Measurements from ENCODE around the gene ASB15. TPM values are rescaled to one million over a fixed set of nuclear protein-coding genes. Genes with fewer than 3 reads are reported as not detected.

ASB15 gene
- total RNA-seq, 4 donors from 2014 or later: not detected

GRCh38 chr7:123657304-123657685, 55.7 kb downstream of the ASB15 start:
- TF ChIP-seq CTCF (IDR thresholded peaks at IDR 0.05): no peak
- TF ChIP-seq POLR2A (IDR thresholded peaks at IDR 0.05): no peak
- no peak for DNase-seq
- H3K4me1 ChIP-seq: no peaks in the 10 kb centered on the region
- H3K4me3 ChIP-seq: no peak overlapping the region
- H3K9me3 ChIP-seq: no peaks in the 10 kb centered on the region
- WGBS, 2 donors: 60 to 64% methylated on average over 1 of the region's 1 CpG
- no peak overlapping the region for H3K27ac ChIP-seq
- peaks cover 0 to 39% (median 0%) of the 10 kb centered on the region in 4 donors for H3K27me3 ChIP-seq
- intact Hi-C loops (cut with DNase I): no loop called here
- H3K36me3 ChIP-seq: no peaks in the 10 kb centered on the region

- Histone ChIP-seq H3K9me3 (no peaks in the 10 kb centered on the region), H3K4me3 (no peak overlapping the region), H3K4me1 (no peaks in the 10 kb centered on the region), H3K36me3 (no peaks in the 10 kb centered on the region), H3K27ac (no peak overlapping the region), H3K27me3 (peaks cover 0 to 46% (median 0%) of the 10 kb centered on the region in 4 donors)
- whole genome bisulfite sequencing, 2 donors: 84 to 93% methylated on average over 6 of the region's 6 CpGs
- intact Hi-C loops (cut with DNase I): no loop called here
- DNase-seq: no peak
- TF ChIP-seq POLR2A (IDR thresholded peaks at IDR 0.05) (no peak), CTCF (IDR thresholded peaks at IDR 0.05) (no peak)
Observed at GRCh38 chr7:123658023-123658422, 56.4 kb downstream of the ASB15 start.

GRCh38 chr7:123660514-123661354, 59.1 kb downstream of the ASB15 start:
- intact Hi-C loops (cut with DNase I): no loop called here
- Histone ChIP-seq H3K27me3 (peaks cover 0 to 65% (median 0%) of the 10 kb centered on the region in 4 donors), H3K9me3 (no peaks in the 10 kb centered on the region), H3K36me3 (no peaks in the 10 kb centered on the region), H3K4me3 (no peak overlapping the region), H3K4me1 (peaks cover 0 to 3% (median 0%) of the 10 kb centered on the region in 3 donors), H3K27ac (no peak overlapping the region)
- TF ChIP-seq POLR2A (IDR thresholded peaks at IDR 0.05) (no peak), CTCF (IDR thresholded peaks at IDR 0.05) (no peak)
- WGBS, 2 donors: 62 to 80% methylated on average over 6 of the region's 8 CpGs
- DNase-seq: no peak

GRCh38 chr7:123661765-123662164, 60.1 kb downstream of the ASB15 start:
- Histone ChIP-seq H3K27me3 (peaks cover 0 to 68% (median 0%) of the 10 kb centered on the region in 4 donors), H3K9me3 (no peaks in the 10 kb centered on the region), H3K4me1 (peaks cover 0 to 3% (median 0%) of the 10 kb centered on the region in 3 donors), H3K4me3 (no peak overlapping the region), H3K36me3 (no peaks in the 10 kb centered on the region), H3K27ac (no peak overlapping the region)
- 69 to 70% methylated on average over 1 of the region's 1 CpG for WGBS, 2 donors
- DNase-seq: no peak
- intact Hi-C loops (cut with DNase I): no loop called here
- TF ChIP-seq CTCF (IDR thresholded peaks at IDR 0.05): no peak
- no peak for TF ChIP-seq POLR2A (IDR thresholded peaks at IDR 0.05)

- DNase-seq: no peak
- Histone ChIP-seq H3K9me3 (no peaks in the 10 kb centered on the region), H3K27me3 (peaks cover 0 to 72% (median 0%) of the 10 kb centered on the region in 4 donors), H3K27ac (no peak overlapping the region), H3K36me3 (no peaks in the 10 kb centered on the region), H3K4me1 (peaks cover 0 to 3% (median 0%) of the 10 kb centered on the region in 3 donors), H3K4me3 (no peak overlapping the region)
- 90 to 93% methylated on average over 14 of the region's 15 CpGs for WGBS, 2 donors
- TF ChIP-seq POLR2A (IDR thresholded peaks at IDR 0.05): no peak
- TF ChIP-seq CTCF (IDR thresholded peaks at IDR 0.05): no peak
- intact Hi-C loops (cut with DNase I): no loop called here
Observed at GRCh38 chr7:123662293-123662692, 60.7 kb downstream of the ASB15 start.

All from esophagus squamous epithelium (tissue), 5 donors.